IPS-18a (cell line): ENCODE results near the gene SEZ6L.

Experiments used
- H3K27ac ChIP-seq: one replicate; pipeline ENCODE4 v1.5.1; 2013; ENCODE audit warnings: low read length
- H3K27me3 ChIP-seq: one replicate; pipeline ENCODE4 v1.6.1; 2013; ENCODE audit warnings: mild to moderate bottlenecking, low read length; ENCODE audit not compliant: control insufficient read depth, insufficient read depth
- H3K36me3 ChIP-seq: one replicate; pipeline ENCODE4 v1.6.1; 2013; ENCODE audit warnings: low read depth, low read length; ENCODE audit not compliant: control insufficient read depth
- H3K4me1 ChIP-seq: one replicate; pipeline ENCODE4 v1.6.1; 2013; ENCODE audit warnings: low read depth, low read length; ENCODE audit not compliant: control insufficient read depth
- H3K4me3 ChIP-seq: one replicate; pipeline ENCODE4 v1.5.1; 2013; ENCODE audit warnings: low read length
- H3K9ac ChIP-seq: one replicate; pipeline ENCODE4 v1.6.1; 2013; ENCODE audit warnings: mild to moderate bottlenecking, low read length, moderate library complexity
- H3K9me3 ChIP-seq: one replicate; pipeline ENCODE4 v1.6.1; 2013; ENCODE audit warnings: low read depth, low read length; ENCODE audit not compliant: control insufficient read depth

The SEZ6L gene

DNA sequence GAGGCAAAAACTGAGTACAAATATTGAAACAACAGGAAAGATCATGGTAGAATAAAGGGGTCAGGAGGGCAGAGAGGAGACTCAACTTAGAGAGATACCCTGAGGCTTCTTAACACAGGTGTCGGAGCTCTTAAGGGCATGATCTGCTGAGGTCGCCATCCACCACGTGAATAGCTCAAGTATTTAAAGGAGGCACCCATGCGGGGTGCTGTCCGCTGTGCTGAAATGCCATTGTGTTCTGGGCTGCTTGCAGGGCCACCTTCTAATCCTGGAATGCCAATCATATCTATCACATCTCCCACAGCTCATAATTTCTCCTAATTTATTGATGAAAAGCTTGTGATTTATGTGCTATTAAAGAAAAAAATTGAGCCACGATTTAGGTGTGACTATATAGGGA lies 90.2 kb downstream of the SEZ6L start:
- no peak overlapping the region for H3K27ac ChIP-seq
- H3K27me3 ChIP-seq = peaks cover 3% of the 10 kb centered on the region
- H3K4me1 ChIP-seq = no peaks in the 10 kb centered on the region
- H3K9me3 ChIP-seq = no peaks in the 10 kb centered on the region
- H3K36me3 ChIP-seq = no peaks in the 10 kb centered on the region
- H3K4me3 ChIP-seq = no peak overlapping the region
- no peak overlapping the region for H3K9ac ChIP-seq

GRCh38 chr22:26264162-26264561 lies 94.9 kb downstream of the SEZ6L start:
- no peaks in the 10 kb centered on the region for H3K4me1 ChIP-seq
- H3K4me3 ChIP-seq = no peak overlapping the region
- H3K9ac ChIP-seq = no peak overlapping the region
- H3K27ac ChIP-seq = no peak overlapping the region
- H3K9me3 ChIP-seq = no peaks in the 10 kb centered on the region
- H3K27me3 ChIP-seq = peaks cover 2% of the 10 kb centered on the region
- H3K36me3 ChIP-seq = no peaks in the 10 kb centered on the region

DNA sequence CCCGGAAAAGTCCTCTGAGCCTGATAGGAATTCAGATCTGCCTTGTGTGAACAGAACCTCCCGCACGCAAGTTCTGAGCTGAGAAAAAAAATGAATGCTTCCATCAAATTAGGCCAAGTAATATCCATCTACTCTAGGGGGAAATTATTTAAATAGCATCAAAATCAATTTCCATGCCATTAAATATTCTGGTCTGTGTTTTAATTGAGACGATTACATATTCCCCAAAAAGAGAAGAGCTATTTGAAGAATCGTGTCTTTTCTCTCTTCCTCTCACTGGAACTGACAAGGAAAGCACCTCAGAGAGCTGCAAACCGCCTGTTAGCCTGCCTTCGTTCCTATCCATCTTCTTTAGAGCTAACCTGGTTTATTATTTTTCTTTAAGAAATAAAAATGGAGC lies 96.0 kb downstream of the SEZ6L start:
- Histone ChIP-seq H3K27ac (no peak overlapping the region), H3K9me3 (no peaks in the 10 kb centered on the region), H3K4me1 (no peaks in the 10 kb centered on the region), H3K4me3 (no peak overlapping the region), H3K36me3 (no peaks in the 10 kb centered on the region), H3K9ac (no peak overlapping the region), H3K27me3 (no peaks in the 10 kb centered on the region)

- H3K9ac ChIP-seq = no peak overlapping the region
- no peaks in the 10 kb centered on the region for H3K36me3 ChIP-seq
- H3K27me3 ChIP-seq = no peaks in the 10 kb centered on the region
- no peaks in the 10 kb centered on the region for H3K9me3 ChIP-seq
- no peak overlapping the region for H3K27ac ChIP-seq
- no peaks in the 10 kb centered on the region for H3K4me1 ChIP-seq
- no peak overlapping the region for H3K4me3 ChIP-seq
Observed at GRCh38 chr22:26265909-26266308, 96.6 kb downstream of the SEZ6L start.

DNA sequence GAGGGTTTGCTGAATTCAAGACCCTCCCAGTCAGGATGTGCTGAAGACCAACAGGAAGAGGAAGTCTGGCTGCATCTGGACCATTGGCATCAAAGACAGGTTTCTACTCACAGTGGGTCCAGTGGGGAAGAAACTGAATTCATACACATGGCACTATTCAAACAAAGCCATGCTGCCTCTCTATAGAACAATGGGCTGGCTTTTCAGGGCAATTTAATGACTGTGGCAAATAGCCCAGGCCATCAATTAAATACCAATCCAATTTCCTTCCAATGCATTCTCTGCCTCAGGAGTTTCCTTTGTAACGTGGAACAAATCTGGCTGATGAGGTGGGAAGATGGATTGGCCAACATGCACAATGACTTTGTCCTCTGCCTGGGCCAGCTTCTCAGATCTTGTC lies 98.6 kb downstream of the SEZ6L start:
- Histone ChIP-seq H3K36me3 (no peaks in the 10 kb centered on the region), H3K27ac (no peak overlapping the region), H3K4me3 (no peak overlapping the region), H3K9ac (no peak overlapping the region), H3K9me3 (no peaks in the 10 kb centered on the region), H3K27me3 (no peaks in the 10 kb centered on the region), H3K4me1 (no peaks in the 10 kb centered on the region)

DNA sequence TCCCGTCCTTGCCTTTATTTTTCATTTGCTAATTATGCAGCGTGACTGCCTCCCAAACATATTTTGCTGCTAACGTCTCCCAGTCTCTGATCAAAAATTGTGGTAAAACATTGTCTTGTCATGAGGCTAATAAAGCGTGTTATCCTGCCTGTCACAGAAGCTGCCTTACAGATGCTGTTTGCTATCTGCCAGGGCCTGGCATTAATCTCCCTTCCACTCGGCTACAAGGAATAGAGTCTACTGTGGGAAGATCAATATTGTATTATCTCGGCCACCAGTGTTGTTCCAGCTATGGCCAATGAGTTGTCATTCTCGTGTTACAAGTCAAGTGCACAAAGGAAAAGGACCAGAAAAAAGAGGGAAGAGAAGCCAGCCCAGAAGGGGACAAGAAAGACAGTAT lies 100.3 kb downstream of the SEZ6L start:
- no peak overlapping the region for H3K27ac ChIP-seq

DNA sequence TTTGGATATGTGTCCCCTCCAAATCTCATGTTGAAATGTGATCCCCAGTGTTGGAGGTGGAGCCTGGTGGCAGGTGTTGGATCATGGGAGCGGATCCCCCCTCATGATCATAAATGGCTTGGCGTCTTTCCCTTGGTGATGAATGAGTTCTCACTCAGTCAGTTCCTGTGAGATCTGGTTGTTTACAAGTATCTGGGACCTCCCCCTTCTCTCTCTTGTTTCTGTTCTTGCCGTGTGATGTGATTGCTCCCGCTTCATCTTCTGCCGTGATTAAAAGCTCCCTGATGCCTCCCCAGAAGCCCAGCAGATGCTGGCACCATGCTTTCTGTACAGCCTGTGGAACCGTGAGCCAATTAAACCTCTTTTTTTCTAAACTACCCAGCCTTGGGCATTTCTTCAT lies 102.2 kb downstream of the SEZ6L start:
- H3K4me3 ChIP-seq = no peak overlapping the region
- no peak overlapping the region for H3K27ac ChIP-seq
- H3K27me3 ChIP-seq = no peaks in the 10 kb centered on the region
- no peak overlapping the region for H3K9ac ChIP-seq
- no peaks in the 10 kb centered on the region for H3K4me1 ChIP-seq
- no peaks in the 10 kb centered on the region for H3K36me3 ChIP-seq
- no peaks in the 10 kb centered on the region for H3K9me3 ChIP-seq

More for the DNA sequence above, 100.3 kb downstream of the SEZ6L start:
- Histone ChIP-seq H3K9ac (no peak overlapping the region), H3K9me3 (no peaks in the 10 kb centered on the region), H3K4me1 (no peaks in the 10 kb centered on the region), H3K27me3 (no peaks in the 10 kb centered on the region), H3K4me3 (no peak overlapping the region), H3K36me3 (no peaks in the 10 kb centered on the region)

GRCh38 chr22:26273011-26273675 lies 103.9 kb downstream of the SEZ6L start:
- no peak overlapping the region for H3K9ac ChIP-seq
- H3K36me3 ChIP-seq = no peaks in the 10 kb centered on the region
- no peaks in the 10 kb centered on the region for H3K4me1 ChIP-seq
- H3K9me3 ChIP-seq = no peaks in the 10 kb centered on the region
- no peaks in the 10 kb centered on the region for H3K27me3 ChIP-seq
- H3K27ac ChIP-seq = no peak overlapping the region
- no peak overlapping the region for H3K4me3 ChIP-seq

- Histone ChIP-seq H3K9ac (no peak overlapping the region), H3K4me1 (no peaks in the 10 kb centered on the region), H3K4me3 (no peak overlapping the region), H3K9me3 (no peaks in the 10 kb centered on the region), H3K27me3 (no peaks in the 10 kb centered on the region), H3K27ac (no peak overlapping the region), H3K36me3 (no peaks in the 10 kb centered on the region)
Observed at GRCh38 chr22:26276529-26277160, 107.4 kb downstream of the SEZ6L start.

GRCh38 chr22:26281941-26282340 lies 112.7 kb downstream of the SEZ6L start:
- Histone ChIP-seq H3K4me1 (no peaks in the 10 kb centered on the region), H3K27me3 (no peaks in the 10 kb centered on the region)

DNA sequence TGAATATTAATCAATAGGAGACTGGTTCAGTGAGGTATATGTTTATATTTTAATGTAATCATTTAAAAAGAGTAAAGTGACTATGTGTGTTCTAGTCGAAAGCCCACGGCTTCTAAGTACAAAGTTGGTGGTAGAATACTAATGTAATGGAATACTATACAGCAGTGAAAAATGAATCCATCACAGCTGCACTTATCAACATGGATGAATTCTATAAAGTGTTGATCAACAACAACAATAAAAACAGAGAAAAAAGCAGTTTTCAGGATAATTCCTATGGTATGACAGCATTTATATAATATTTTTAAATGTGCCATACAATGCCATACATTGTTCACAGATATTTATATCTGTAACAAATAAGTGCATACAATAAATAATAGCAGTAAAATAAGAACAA lies 114.1 kb downstream of the SEZ6L start:
- Histone ChIP-seq H3K9me3 (no peaks in the 10 kb centered on the region), H3K4me1 (no peaks in the 10 kb centered on the region), H3K4me3 (no peak overlapping the region), H3K36me3 (no peaks in the 10 kb centered on the region), H3K27me3 (no peaks in the 10 kb centered on the region), H3K27ac (no peak overlapping the region), H3K9ac (no peak overlapping the region)

More at GRCh38 chr22:26281941-26282340, 112.7 kb downstream of the SEZ6L start:
- Histone ChIP-seq H3K4me3 (no peak overlapping the region), H3K27ac (no peak overlapping the region), H3K36me3 (no peaks in the 10 kb centered on the region), H3K9me3 (no peaks in the 10 kb centered on the region), H3K9ac (no peak overlapping the region)

DNA sequence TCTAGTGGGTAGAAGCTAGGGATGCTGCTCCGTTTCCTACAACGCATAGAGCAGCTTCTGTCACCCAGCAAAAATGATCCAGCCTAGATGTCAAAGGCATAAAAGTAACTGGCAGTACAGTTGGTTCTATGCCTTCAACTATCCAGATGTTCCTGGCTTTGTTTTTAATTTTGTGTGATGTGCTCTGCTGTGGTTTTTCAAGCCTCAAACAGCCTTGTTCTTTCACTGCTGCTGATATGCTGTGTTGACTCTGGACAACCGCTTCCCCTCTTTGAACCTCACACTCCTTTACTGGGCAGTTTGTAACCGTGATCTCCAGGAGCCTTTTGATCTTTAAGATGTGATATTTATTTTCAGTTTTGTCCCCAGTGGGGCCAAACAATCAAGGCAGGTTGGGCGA lies 116.4 kb downstream of the SEZ6L start:
- no peaks in the 10 kb centered on the region for H3K4me1 ChIP-seq
- H3K36me3 ChIP-seq = no peaks in the 10 kb centered on the region
- H3K27me3 ChIP-seq = no peaks in the 10 kb centered on the region
- H3K9ac ChIP-seq = no peak overlapping the region
- no peak overlapping the region for H3K4me3 ChIP-seq
- no peaks in the 10 kb centered on the region for H3K9me3 ChIP-seq
- H3K27ac ChIP-seq = no peak overlapping the region
